ENCODE measurements around the gene MARCKSL1.

MARCKSL1 gene

DNA sequence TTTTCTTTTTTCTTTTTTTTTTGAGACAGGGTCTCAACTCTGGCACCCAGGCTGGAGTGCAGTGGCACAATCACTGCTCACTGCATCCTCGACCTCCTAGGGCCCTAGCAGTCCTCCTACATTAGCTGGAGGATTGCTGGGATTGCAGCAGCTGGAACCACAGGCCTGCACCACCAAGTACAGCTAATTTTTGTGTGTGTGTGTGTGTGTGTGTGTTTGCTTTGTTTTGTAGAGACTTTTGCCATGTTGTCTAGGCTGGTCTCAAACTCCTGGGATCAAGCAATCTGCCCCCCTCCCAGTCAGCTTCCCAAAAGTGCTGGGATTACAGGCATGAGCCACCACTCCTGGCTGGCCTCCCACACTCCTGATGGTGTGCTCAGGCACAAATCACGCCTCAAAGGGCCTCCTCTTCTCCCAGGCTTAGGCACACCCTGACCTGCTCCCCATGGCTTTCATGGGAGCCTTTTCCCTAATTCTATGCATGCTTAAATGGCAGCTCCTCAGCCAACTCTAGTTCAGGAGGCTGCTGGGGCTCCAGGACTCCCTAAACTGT, 16.9 kb upstream of the MARCKSL1 start:
- no peak for DNase-seq (ENCODE audit: low read depth in 3 of 3)

DNA sequence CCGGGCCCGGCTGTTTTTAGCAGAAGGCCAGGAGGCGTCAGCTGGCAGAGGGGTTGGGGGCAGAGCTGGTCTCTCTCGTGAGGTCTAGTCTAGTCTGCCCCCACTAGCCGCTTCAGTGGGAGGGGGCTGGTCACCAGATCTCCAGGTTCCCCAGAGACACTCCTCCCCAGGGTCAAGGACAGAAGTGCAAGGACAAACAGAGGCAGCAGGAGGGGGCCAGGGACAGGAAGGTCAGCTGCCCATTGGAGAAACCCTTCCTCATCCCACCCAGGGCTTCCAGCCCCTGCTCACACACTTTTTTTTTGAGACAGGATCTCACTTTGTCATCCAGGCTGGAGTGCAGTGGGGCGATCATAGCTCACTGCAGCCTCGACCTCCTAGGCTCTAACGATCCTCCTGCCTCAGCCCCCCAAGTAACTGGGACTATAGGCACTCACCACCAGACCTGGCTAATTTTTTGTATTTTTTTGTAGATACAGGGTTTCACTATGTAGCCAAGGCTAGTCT, 16.3 kb upstream of the MARCKSL1 start:
- no peak for DNase-seq (ENCODE audit: low read depth in 3 of 3)

- peak; percentile 84 to 88 (median 87) for DNase-seq (ENCODE audit: low read depth in 3 of 3)
These were observed 15.6 kb upstream of the MARCKSL1 start for GRCh38 chr1:32351399-32352238.

GRCh38 chr1:32350785-32351398, 14.9 kb upstream of the MARCKSL1 start:
- peak in 1 of 3 experiments; percentile 72 for DNase-seq (ENCODE audit: low read depth in 3 of 3)

GRCh38 chr1:32349211-32349708, 13.2 kb upstream of the MARCKSL1 start:
- no peak for DNase-seq (ENCODE audit: low read depth in 3 of 3)

GRCh38 chr1:32346532-32347157, 10.6 kb upstream of the MARCKSL1 start:
- no peak for DNase-seq (ENCODE audit: low read depth in 3 of 3)

- DNase-seq (ENCODE audit: low read depth in 3 of 3): no peak
These were observed 9.3 kb upstream of the MARCKSL1 start for GRCh38 chr1:32345289-32345827.

DNA sequence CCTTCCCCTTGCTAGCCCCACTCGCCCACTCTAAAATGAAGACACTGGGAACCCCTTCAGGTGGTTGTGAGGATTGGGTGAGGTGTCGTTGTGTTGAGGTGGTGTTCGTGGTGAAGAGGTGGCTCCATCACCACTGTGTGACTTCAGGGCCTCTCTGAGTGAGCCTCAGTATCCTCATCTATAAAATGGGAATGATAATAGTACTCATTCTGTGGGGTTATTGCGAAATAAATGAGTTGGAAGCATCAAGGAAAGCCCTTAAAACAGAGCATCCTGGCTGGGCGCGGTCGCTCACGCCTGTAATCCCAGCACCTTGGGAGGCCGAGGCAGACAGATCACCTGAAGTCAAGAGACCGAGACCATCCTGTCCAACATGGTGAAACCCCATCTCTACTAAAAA, 6.7 kb upstream of the MARCKSL1 start:
- no peak for DNase-seq (ENCODE audit: low read depth in 3 of 3)

- DNase-seq (ENCODE audit: low read depth in 3 of 3): no peak
These were observed 5.9 kb upstream of the MARCKSL1 start for GRCh38 chr1:32341971-32342370.

DNA sequence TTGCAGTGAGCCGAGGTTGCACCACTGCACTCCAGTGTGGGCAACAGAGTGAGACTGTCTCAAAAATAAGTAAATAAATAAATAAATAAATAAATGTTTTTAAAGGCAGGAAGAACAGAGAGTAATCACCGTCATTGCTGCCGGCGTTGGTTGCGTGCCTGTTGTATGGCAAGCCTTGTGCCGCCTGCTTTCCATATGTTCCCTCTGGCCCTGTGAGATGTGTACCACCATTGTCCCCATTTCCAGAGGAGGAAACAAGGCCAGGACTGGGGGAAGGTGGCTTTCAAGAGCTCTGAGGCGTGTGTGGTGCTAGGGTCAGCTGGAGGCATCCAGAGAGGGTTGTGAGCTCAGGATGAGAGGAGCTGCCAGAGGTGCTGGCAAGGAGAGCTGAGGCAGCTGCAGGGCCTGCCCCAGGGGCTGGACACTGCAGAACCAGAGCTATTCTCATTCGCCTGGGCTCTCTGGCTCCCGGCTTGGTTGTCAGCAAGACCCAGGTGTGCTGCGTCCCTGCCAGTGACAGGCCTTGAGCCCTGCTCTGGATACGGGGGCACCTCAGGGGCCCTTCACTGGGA, 5.2 kb upstream of the MARCKSL1 start:
- DNase-seq (ENCODE audit: low read depth in 3 of 3): no peak

GRCh38 chr1:32339363-32339978, 3.4 kb upstream of the MARCKSL1 start:
- DNase-seq (ENCODE audit: low read depth in 3 of 3): no peak

GRCh38 chr1:32338637-32339145, 2.7 kb upstream of the MARCKSL1 start:
- no peak for DNase-seq (ENCODE audit: low read depth in 3 of 3)

DNA sequence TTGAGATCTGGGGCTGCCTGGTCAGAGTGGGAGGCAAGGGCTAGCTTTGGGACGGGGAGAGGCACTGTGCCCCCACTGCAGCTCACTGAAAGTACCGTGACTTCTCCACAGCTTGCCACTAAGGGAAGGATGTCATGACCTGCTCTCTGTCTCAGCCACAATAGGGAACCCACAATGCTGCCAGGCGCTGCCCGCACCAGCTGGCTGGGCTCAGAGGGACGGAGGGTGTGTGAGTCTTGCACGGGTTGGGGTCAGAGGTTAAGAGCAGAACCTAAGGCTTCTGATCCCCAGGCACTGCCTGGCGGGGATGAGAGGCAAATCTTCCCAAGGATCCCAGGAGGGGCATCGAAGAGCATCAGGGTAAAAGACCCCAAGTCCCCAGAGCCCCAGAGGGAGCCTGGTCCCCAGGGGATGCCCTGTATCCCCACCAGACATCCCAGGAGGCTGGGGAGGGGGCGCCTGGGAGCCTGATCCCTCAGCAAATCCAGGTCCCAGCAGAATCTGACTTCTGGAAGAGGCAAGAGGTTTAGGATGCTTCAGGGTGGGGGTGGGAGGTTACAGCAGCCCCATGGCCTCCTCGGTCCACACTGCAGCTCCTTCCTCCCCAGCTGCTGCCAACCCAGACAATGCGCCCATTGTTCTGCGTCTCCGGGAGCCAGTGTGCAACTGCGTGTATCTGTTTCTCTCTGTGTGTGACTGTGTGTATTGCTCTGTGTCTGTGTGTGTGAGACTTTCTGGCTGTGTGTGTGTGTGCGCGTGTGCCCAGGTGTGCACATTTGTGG, 2.0 kb upstream of the MARCKSL1 start:
- no peak for DNase-seq (ENCODE audit: low read depth in 3 of 3)

GRCh38 chr1:32336963-32337675, 1.1 kb upstream of the MARCKSL1 start:
- peak in 1 of 3 experiments; percentile 29 for DNase-seq (ENCODE audit: low read depth in 3 of 3)

DNA sequence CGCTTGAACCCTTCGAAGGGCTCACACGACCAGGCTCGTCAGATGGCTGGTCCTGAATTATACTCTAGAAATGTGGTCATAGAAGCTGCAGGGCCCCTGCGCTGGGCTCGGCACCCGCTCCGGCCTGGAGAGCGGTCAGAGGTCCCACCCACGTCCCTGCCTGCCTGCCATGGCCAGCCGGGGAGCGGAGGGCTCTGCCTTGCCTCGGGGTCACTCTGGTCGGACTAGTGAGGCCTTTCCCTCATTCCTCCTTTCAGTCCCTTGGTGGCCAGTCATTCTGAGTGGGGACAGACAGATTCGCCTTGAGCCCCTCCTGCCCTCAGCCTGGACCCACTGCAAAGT, 529 bp upstream of the MARCKSL1 start:
- DNase-seq (ENCODE audit: low read depth in 3 of 3): no peak

DNA sequence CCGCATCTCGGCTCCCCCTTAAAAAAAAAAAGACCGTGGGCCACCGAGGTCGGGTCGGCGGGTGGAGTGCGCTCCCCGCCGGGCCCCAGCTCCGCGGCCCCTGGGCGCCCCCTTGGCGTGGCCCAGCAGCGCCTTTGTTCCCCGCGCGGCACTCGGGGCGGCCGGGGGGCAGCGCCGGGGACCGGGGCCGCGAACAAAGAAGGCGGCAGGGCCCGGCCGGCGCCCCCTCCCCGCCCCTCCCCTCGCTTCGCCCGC, 571 bp downstream of the MARCKSL1 start:
- no peak for DNase-seq (ENCODE audit: low read depth in 3 of 3)

GRCh38 chr1:32334864-32335534, 1.0 kb downstream of the MARCKSL1 start:
- peak; percentile 45 to 62 (median 55) for DNase-seq (ENCODE audit: low read depth in 3 of 3)

DNA sequence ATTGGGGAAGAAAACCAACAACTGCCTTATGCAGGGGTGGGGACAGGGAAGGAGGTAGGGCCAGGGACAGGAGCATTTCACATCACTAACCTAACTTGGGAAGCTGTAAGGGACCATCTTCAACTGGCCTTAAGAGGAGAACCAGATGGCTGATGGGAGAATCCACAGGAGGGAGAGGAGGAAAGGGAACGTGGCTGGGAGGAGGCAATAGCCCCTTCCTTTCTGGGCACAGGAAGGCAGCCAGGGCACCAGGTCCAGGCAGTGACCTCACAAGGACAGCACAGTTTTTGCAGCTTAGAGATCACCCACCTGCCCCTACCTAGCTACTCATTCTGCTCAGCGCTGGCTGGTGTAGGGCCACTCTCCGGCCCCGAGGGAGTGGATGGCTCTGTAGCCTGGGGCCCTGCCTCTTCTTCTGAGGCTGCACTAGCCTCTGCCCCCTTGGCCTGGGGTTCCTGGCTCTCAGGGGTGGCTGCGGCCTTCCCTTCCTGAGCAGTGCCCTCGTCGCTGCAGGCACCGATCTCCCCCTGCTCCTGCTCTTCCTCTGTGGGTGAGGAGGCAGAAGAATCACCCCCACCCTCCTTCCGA, 1.7 kb downstream of the MARCKSL1 start:
- no peak for DNase-seq (ENCODE audit: low read depth in 3 of 3)

Data from stimulated activated CD4-positive, alpha-beta T cell treated with anti-CD3 and anti-CD28 coated beads, TNF-alpha, amount 100 ng/mL, for 4 hours (primary cell).